ENCODE results near the gene DDAH1. TPM values are rescaled to one million over a fixed set of nuclear protein-coding genes. Genes with fewer than 3 reads are reported as not detected.

Gene DDAH1
- total RNA-seq, 1 donor from 2014 or later, result 45.7 TPM

- no peak for DNase-seq (ENCODE audit: low read depth, low spot score)
Observed at GRCh38 chr1:85397490-85398032, 67.4 kb downstream of the DDAH1 start.

DNA sequence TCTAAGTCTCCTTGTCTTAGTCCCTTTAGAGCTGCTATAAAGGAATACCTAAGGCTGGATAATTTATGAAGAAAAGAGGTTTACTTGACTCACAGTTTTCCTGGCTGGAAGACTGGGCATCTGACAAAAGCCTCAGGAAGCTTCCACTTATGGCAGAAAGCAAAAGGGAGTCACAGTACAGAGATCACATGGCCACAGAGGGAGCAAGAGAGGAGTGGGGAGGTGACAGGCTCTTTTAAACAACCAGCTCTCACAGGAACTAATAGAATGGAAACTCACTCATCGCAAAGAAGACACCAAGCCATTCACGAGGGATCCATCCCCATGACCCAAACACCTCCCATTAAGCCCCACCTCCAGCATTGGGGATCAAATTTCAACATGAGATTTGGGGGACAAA lies 68.8 kb downstream of the DDAH1 start:
- DNase-seq (ENCODE audit: low read depth, low spot score), result no peak

DNA sequence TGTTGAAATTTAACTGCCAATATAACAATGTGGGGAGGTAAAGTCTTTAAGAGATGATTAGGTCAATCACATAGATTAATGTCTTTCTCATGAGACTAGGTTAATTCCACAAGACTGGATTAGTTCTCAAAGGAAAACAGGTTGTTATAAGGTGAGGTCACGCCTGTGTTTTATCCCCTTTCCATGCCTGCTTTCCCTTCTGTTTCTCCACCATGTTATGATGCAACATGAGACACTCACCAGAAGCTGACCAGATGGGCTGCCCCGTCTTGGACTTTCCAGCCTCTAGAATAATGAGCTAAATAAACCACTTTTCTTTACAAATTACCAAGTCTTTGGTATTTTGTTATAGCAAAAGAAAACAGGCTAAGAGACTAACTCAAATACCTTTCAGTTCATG lies 70.8 kb downstream of the DDAH1 start:
- DNase-seq (ENCODE audit: low read depth, low spot score), result no peak

DNA sequence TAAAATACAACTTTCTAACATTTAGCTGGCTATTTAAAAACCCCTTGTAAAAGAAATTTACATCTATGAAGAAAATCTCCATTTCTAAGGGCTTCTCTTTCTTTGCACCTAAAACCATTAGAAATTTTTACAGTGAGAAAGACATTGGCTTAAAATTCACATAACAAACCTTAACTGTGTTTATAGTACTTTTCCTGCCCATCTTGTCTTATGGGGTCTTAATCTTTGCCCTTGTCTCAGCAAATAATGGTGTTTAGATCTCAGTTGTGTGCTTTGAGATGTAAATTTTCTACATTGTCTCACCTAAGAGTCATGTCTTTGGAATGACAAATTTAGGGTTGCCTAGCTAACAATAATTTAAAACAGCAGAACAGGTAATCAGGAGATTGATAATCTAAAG lies 71.5 kb downstream of the DDAH1 start:
- no peak for DNase-seq (ENCODE audit: low read depth, low spot score)

DNA sequence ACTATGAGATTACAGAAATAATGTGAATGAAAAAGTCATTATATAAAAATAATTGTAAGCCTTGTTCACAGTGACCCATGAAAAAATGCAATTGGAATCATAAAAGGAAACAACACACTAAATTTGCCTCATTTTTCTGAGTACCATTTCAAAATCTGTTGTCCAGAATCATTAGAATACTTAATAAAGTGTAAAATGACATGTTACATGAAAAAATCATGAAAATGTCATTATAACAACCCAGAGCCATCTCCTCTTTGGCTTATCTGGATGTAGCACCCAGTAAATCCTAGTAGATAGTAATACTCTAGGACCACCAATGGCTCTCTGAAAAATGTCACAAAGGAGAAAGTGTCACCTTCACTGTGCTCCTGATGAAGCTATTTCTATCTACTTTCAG lies 76.5 kb downstream of the DDAH1 start:
- no peak for DNase-seq (ENCODE audit: low read depth, low spot score)

DNA sequence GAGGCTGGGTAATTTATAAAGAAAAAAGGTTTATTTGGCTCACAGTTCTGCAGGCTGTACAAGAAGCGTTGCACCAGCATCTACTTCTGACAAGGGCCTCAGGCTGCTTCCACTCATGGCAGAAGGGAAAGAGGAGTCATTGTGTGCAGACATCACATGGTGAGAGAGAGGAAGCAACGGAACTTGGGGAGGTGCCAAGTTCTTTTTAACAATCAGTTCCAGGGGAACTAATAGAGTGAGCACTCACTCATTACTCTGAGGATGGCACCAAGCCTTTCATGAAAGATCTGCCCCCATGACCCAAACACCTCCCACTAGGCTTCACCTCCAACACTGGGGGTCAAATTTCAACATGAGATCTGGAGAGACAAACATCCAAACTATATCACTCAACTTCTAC lies 77.2 kb downstream of the DDAH1 start:
- DNase-seq (ENCODE audit: low read depth, low spot score), result no peak

- no peak for DNase-seq (ENCODE audit: low read depth, low spot score)
Observed at GRCh38 chr1:85386068-85386722, 78.8 kb downstream of the DDAH1 start.

DNA sequence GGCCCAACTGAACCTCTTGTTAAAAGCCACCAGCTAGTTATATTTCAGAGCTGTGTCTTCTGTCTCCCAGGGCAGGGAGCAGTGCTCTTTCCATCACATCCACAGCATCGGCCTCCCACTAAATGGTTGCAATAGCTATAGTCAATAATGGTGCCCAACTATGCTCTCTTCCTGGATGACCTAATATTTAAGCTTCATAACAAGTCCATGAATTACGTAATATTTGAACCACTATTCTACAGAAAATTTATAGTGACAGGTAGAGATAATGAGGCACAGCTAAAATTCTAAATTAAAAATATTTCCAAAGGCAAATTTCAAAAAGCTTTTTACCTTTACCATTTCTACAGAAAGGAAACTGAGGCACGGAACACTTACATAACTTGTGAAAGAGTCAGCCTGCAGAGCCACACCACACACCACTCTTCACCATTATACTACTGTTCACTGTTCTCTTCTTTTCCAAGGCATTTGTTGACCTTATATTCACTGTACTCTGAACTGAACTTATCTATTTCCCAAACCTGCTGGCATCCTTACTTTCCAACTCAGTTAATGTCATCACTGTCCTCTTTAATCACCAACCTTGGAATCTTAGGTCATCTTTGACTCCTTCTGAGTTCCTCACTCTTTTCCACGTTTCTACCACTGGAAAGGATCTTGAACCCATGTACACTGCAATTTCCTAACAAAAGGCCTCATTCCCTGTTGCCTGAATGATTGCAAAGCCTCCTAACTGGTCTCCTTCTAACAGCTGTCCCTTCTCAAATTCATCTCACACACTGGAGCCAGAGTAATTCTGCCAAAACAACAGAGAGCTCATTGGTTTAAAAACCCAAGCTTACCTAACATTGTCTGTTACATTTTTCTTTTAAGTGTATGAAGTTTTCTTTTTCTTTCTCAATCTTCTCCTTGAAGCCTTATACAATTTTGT lies 85.5 kb downstream of the DDAH1 start:
- no peak for DNase-seq (ENCODE audit: low read depth, low spot score)

DNA sequence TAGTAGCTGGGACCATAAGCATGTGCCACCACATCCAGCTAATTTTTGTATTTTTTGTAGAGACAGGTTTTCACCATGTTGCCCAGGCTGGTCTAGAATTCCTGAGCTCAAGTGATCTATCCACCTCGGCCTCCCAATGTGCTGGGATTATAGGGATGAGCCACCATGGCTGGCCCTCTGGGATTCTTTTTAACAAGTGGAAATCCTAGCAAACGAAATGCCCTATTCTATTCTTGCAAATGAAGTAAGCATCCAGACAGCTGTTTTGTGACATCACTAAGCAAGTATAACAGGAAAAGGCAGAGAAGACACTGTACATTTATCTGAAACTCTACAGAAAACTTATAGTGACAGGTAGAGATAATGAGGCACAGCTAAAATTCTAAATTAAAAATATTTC lies 86.4 kb downstream of the DDAH1 start:
- DNase-seq (ENCODE audit: low read depth, low spot score), result no peak

DNA sequence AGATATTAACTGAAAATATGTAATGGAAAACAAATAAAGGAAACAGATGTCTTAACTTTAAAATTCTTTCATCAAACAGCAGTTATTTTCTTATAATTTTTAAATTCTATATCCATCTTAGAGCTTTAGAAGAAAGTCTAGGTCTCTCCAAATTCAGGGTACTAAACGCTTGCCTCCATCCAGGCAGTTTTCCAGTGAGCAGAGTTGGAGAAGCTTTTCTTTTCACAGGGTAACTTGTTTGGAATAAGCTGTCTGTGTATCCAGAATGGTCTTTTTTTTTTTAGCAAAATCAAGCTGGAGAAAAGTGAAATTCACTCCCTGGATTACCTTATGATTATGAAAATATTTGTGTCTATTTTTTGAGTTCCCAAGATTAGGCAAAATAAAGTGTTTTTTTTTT lies 88.6 kb downstream of the DDAH1 start:
- no peak for DNase-seq (ENCODE audit: low read depth, low spot score)

GRCh38 chr1:85375493-85375892 lies 89.5 kb downstream of the DDAH1 start:
- DNase-seq (ENCODE audit: low read depth, low spot score), result no peak

- DNase-seq (ENCODE audit: low read depth, low spot score), result peak; percentile 30
Observed at GRCh38 chr1:85374160-85374559, 90.8 kb downstream of the DDAH1 start.

DNA sequence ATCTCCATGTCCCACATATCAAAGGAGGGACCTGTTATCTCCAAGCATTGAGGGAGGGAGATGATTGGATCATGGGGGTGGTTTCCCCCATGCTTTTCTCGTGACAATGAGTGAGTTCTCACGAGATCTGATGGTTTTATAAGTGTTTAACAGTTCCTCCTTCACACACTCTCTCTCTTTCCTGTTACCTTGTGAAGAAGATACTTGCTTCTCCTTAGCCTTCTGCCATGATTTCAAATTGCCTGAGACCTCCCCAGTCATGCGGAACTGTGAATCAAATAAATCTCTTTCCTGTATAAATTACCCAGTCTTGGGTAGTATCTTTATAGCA lies 91.6 kb downstream of the DDAH1 start:
- no peak for DNase-seq (ENCODE audit: low read depth, low spot score)

DNA sequence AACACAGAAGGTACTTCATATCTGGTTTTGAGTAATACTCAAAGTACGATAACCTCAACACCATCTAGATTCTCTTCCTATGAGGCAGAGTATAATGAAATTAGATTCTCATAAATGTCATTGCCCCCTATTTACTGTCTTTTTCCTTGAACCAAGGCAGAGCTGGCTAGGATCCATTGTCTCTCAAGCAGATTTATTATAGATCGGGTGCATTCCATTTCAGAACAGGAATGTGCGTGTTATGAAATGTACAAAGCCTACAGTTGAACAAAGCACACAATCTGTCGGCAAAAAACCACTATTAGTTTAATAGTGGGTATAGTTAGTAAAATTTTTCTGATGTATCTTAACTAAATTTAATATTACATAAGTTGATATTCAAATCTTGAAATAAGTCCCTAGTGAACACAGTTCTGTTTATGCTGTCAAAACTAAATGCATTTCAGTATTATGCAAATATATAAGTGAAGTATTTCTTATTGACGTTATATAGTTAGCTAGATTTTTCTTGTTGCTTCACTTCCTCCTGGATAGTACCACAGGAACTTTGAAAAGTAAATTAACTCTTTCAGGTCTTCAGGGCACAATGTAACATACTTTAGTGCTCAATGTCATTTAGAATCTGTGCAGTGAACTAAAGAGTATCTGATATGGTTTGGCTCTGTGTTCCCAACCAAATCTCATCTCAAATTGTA lies 92.1 kb downstream of the DDAH1 start:
- DNase-seq (ENCODE audit: low read depth, low spot score), result no peak

- no peak for DNase-seq (ENCODE audit: low read depth, low spot score)
Observed at GRCh38 chr1:85371021-85371420, 93.9 kb downstream of the DDAH1 start.

DNA sequence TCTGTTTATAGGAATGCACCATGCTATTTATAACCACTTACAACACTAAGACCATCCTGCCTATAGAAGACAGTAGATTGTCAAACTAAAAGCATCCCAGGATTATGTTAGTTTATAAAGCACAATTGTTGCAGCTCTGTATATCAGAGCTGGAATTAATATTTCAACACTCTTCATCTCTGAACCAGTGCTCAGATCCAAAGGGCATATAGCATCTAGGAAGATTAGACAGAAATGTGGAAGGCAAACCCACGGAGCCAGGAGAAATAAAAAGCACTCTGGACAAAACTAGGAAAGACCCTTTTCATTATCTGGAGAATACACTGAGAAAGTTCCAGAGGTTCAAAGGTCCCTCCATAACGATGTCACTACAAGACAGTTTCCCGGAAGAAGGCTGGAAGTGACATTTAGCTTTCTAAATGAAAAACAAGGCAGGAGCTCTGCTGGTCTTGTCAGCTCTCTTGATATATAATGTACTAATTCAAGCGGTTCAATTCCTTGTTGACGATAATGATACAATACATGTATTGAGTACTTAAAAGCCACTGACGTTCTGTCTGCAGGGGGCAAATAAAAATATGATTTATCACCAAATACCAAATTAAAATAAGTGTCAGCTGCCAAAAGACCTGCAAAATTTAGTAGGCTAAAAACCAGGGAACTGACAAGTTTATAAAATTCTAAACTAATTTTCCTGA lies 96.7 kb downstream of the DDAH1 start:
- DNase-seq (ENCODE audit: low read depth, low spot score), result no peak

DNA sequence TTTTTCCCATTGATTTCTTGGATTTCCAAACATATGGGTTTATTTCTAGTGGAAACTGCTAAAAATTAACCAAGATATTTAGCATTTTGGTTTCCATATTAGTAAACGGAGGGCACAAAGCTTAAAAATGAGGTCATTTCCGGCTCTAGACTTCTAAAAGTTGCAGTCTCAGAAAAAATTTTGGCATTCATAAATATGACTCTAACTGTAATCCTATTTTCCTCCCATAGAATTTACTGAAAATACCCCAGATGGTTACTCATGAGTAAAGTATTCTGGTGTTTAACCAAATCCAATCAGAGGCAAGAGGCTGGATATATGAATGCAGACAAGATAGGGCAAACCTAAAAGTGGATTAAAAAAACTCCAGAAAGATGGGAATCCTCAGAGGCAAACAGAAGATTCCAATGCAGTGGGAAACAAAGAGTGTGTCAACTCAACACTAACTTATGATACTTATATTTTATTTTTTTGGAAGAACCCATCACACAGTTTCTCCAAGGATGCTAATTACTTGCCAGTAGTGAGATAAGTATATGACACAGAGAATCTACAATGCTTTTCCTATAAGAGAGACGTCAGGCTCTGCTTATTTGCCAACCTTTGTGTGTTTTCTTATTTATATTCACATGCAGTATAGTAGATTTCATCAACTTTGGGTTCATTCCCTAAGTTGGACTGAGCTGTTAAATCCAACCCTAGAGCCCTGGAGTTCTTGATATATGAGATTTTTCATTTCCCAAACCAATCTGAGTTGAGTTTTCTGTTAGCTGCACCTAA lies 98.4 kb downstream of the DDAH1 start:
- DNase-seq (ENCODE audit: low read depth, low spot score), result peak; percentile 40

DNA sequence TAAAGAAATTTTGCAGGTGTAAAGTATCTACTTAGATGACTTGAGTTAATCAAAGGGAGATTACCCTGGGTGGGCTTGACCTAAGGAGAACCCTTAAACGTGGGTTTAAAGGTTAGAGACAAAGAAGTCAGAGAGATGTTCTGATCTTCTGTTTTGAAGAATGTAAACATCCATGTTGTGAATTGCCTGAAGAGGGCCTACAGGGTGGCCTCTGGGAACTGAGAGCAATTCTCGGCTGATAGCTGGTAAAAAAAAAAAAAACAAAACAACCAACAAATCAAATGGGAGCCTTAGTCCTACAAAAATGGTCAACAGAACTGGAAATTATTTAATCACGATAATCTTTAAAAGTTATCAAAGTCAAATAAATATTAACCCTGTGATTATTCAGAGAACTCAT lies 99.1 kb downstream of the DDAH1 start:
- DNase-seq (ENCODE audit: low read depth, low spot score), result no peak

- DNase-seq (ENCODE audit: low read depth, low spot score), result no peak
Observed at GRCh38 chr1:85363521-85363920, 101.4 kb downstream of the DDAH1 start.

GRCh38 chr1:85363092-85363491 lies 101.9 kb downstream of the DDAH1 start:
- no peak for DNase-seq (ENCODE audit: low read depth, low spot score)
